GM13977 (cell line): Measurements from ENCODE around the gene SP140.
"Not testable (repeated sequence)": the region's sequence is repeated elsewhere in the genome, so short reads cannot be mapped to it uniquely, and the experiment has no call there.

Experiments
- DNase-seq: peaks from one replicate; pipeline ENCODE4 v3.0.0; 2012; ENCODE audit warnings: low spot score
- CTCF ChIP-seq: IDR thresholded peaks from 2 replicates; pipeline ENCODE4 v1.5.1; 2012; ENCODE audit warnings: mild to moderate bottlenecking, control low read depth; ENCODE audit not compliant: insufficient read depth; ENCODE audit errors: extremely low read depth, missing control alignments
- in situ Hi-C: fragments of 300-500 bp; cut with MboI; formaldehyde crosslinking; loops from one replicate; pipeline ENCODE4 v1.12.0; 2022; ENCODE audit warnings: low sequenced_read_pairs, low pct_unique_long_range_greater_than_20kb, mixed read lengths, inconsistent platforms; ENCODE audit not compliant: unreplicated experiment

The SP140 gene

GRCh38 chr2:230299618-230300017, 74.1 kb downstream of the SP140 start:
- in situ Hi-C loops = no loop called here
- TF ChIP-seq CTCF = no peak
- DNase-seq = no peak

- no peak for TF ChIP-seq CTCF
- no peak for DNase-seq
- in situ Hi-C loops = no loop called here
Measured at GRCh38 chr2:230305416-230306275, 80.1 kb downstream of the SP140 start.

GRCh38 chr2:230306474-230306873, 80.9 kb downstream of the SP140 start:
- TF ChIP-seq CTCF = no peak
- in situ Hi-C loops = no loop called here
- no peak for DNase-seq

GRCh38 chr2:230307485-230307884, 81.9 kb downstream of the SP140 start:
- DNase-seq = no peak
- in situ Hi-C loops = no loop called here
- TF ChIP-seq CTCF = no peak

GRCh38 chr2:230308402-230309000, 83.0 kb downstream of the SP140 start:
- in situ Hi-C loops = no loop called here
- no peak for TF ChIP-seq CTCF
- no peak for DNase-seq

- in situ Hi-C loops, DNase-seq: not testable (repeated sequence)
Measured at GRCh38 chr2:230310792-230311191, 85.3 kb downstream of the SP140 start.

GRCh38 chr2:230311634-230312033, 86.1 kb downstream of the SP140 start:
- in situ Hi-C loops = not testable (repeated sequence)

More at GRCh38 chr2:230311634-230312033, 86.1 kb downstream of the SP140 start:
- DNase-seq = not testable (repeated sequence)
